Measurements from ENCODE around the gene TAS2R1. TPM values are rescaled to one million over a fixed set of nuclear protein-coding genes. Genes with fewer than 3 reads are reported as not detected.

TAS2R1 gene
- total and polyA plus RNA-seq, 10 of the 15 experiments (the other 5 are each of a cell fraction or from before 2014, with no cell fraction given): not detected

- no peak for TF ChIP-seq ZBTB40 (IDR thresholded peaks at IDR 0.05; ENCODE audit: borderline replicate concordance)
- TF ChIP-seq PKNOX1 (IDR thresholded peaks at IDR 0.05): no peak
- TF ChIP-seq EP300 (IDR thresholded peaks at IDR 0.05; ENCODE audit: borderline replicate concordance in 1 of 2, control insufficient read depth in 1 of 2, low read depth in 2 of 2, low read length in 2 of 2): no peak
- no peak for TF ChIP-seq TCF7 (IDR thresholded peaks at IDR 0.05; ENCODE audit: borderline replicate concordance)
- no peak for TF ChIP-seq ZBTB11 (CRISPR knock-in tag; IDR thresholded peaks at IDR 0.05)
These were observed 22.1 kb upstream of the TAS2R1 start (continued) for GRCh38 chr5:9652295-9652694.
